CD4-positive, alpha-beta T cell treated with Interleukin-21 for 1 hour (primary cell): ENCODE measurements around the gene CADPS2.

Source experiments
- DNase-seq: peaks from one replicate; pipeline ENCODE4 v3.0.0-alpha.2; 2020

The CADPS2 gene

GRCh38 chr7:122343601-122344302 is 542.5 kb downstream of the CADPS2 start:
- no peak for DNase-seq

- DNase-seq: no peak
Measured at GRCh38 chr7:122340427-122340826, 545.8 kb downstream of the CADPS2 start.

GRCh38 chr7:122339145-122339904 is 546.9 kb downstream of the CADPS2 start:
- DNase-seq: no peak

GRCh38 chr7:122337011-122337410 is 549.2 kb downstream of the CADPS2 start:
- DNase-seq: no peak

- no peak for DNase-seq
Measured at GRCh38 chr7:122329145-122329802, 557.0 kb downstream of the CADPS2 start.

GRCh38 chr7:122327969-122328368 is 558.3 kb downstream of the CADPS2 start:
- DNase-seq: no peak

GRCh38 chr7:122316467-122317388 is 569.5 kb downstream of the CADPS2 start:
- DNase-seq: no peak

GRCh38 chr7:122315507-122316466 is 570.5 kb downstream of the CADPS2 start:
- no peak for DNase-seq

GRCh38 chr7:122314284-122314683 is 572.0 kb downstream of the CADPS2 start:
- no peak for DNase-seq

- DNase-seq: no peak
Measured at GRCh38 chr7:122312789-122313188, 573.5 kb downstream of the CADPS2 start.

GRCh38 chr7:122311734-122312450 is 574.4 kb downstream of the CADPS2 start:
- no peak for DNase-seq

- no peak for DNase-seq
Measured at GRCh38 chr7:122311050-122311700, 575.1 kb downstream of the CADPS2 start.

GRCh38 chr7:122310119-122311021 is 575.9 kb downstream of the CADPS2 start:
- DNase-seq: no peak

GRCh38 chr7:122309421-122309820 is 576.8 kb downstream of the CADPS2 start:
- no peak for DNase-seq

GRCh38 chr7:122307228-122307621 is 579.0 kb downstream of the CADPS2 start:
- no peak for DNase-seq

- no peak for DNase-seq
Measured at GRCh38 chr7:122306320-122307227, 579.7 kb downstream of the CADPS2 start.

GRCh38 chr7:122305475-122306319 is 580.6 kb downstream of the CADPS2 start:
- DNase-seq: no peak
